HG02943 (cell line): ENCODE results near the gene RIMBP2.

Experiments used
- ATAC-seq: cut with Tn5 transposase; IDR thresholded peaks from one replicate; pipeline ENCODE4 v1.9.1; 2021; ENCODE audit warnings: mild to moderate bottlenecking, low read depth, moderate library complexity; ENCODE audit not compliant: unreplicated experiment

RIMBP2 gene

GRCh38 chr12:130357729-130358330 lies 358.3 kb downstream of the RIMBP2 start:
- ATAC-seq: no peak

GRCh38 chr12:130357241-130357640 lies 358.9 kb downstream of the RIMBP2 start:
- ATAC-seq: no peak

GRCh38 chr12:130356222-130356621 lies 359.9 kb downstream of the RIMBP2 start:
- no peak for ATAC-seq

GRCh38 chr12:130354407-130354806 lies 361.7 kb downstream of the RIMBP2 start:
- no peak for ATAC-seq

GRCh38 chr12:130353081-130353480 lies 363.0 kb downstream of the RIMBP2 start:
- ATAC-seq: no peak

- ATAC-seq: no peak
Measured at GRCh38 chr12:130351326-130351725, 364.8 kb downstream of the RIMBP2 start.

GRCh38 chr12:130350715-130351114 lies 365.4 kb downstream of the RIMBP2 start:
- ATAC-seq: no peak

- ATAC-seq: no peak
Measured at GRCh38 chr12:130347588-130347987, 368.5 kb downstream of the RIMBP2 start.
